ENCODE data around the gene KIF6. TPM values are rescaled to one million over a fixed set of nuclear protein-coding genes. Genes with fewer than 3 reads are reported as not detected.

KIF6 gene
- total and polyA plus RNA-seq, 2 of the 8 experiments (the other 6 are each of a cell fraction or from before 2014, with no cell fraction given) = 0.53 to 0.65 TPM

- FAIRE-seq (no peak), DNase-seq (ENCODE audit: low read depth in 1 of 2, low spot score in 2 of 2) (no peak)
- no peaks in the 10 kb centered on the region for H3K23me2 ChIP-seq (ENCODE audit: low read depth, low read length)
- no peaks in the 10 kb centered on the region for H3K36me3 ChIP-seq (ENCODE audit: control insufficient read depth in 2 of 4, insufficient read depth in 4 of 4, low read length in 3 of 4)
- H2AFZ ChIP-seq (ENCODE audit: low read length) = no peak overlapping the region
- no peak overlapping the region for H3K4me3 ChIP-seq (ENCODE audit: extremely low read depth in 1 of 4, insufficient read depth in 2 of 4, low read depth in 3 of 4, low read length in 4 of 4)
- H3K23ac ChIP-seq (ENCODE audit: insufficient read length) = no peak overlapping the region
- H2BK5ac ChIP-seq (ENCODE audit: low read depth, low read length) = no peak overlapping the region
- H3K56ac ChIP-seq (replicated peaks; ENCODE audit: insufficient read length, low read depth, low read length) = no peak overlapping the region
- H2AK5ac ChIP-seq (ENCODE audit: low read depth, low read length) = no peak overlapping the region
- H2BK120ac ChIP-seq (replicated peaks; ENCODE audit: low read depth, low read length) = no peak overlapping the region
- H3K79me2 ChIP-seq (ENCODE audit: control insufficient read depth in 1 of 2, insufficient read depth in 2 of 2, low read length in 2 of 2) = no peaks in the 10 kb centered on the region
- H3K79me1 ChIP-seq (ENCODE audit: low read depth, low read length) = no peaks in the 10 kb centered on the region
- POLR2A ChIA-PET (ENCODE audit: partially characterized antibody) = no interaction called here
- 88% methylated on average over 1 of the region's 1 CpG; no CpG with 5 or more reads in 1 of the 2 experiments for WGBS, 2 experiments (ENCODE audit: extremely low coverage in 1 of 2, insufficient coverage in 1 of 2, insufficient read length in 1 of 2, insufficient replicate concordance in 2 of 2, low coverage in 1 of 2, low lambda C conversion rate in 2 of 2, missing lambda C conversion rate in 1 of 2)
- H3K4me1 ChIP-seq (replicated peaks in 1 of 4; ENCODE audit: control insufficient read depth in 3 of 4, insufficient read depth in 4 of 4, low read length in 3 of 4) = peaks cover 0 to 4% (median 0%) of the 10 kb centered on the region in 4 experiments; a peak in 1 of 7 replicates
- H4K8ac ChIP-seq (ENCODE audit: extremely low read depth, insufficient read depth, low read length) = no peak overlapping the region
- no peak overlapping the region for H2BK12ac ChIP-seq (ENCODE audit: low read depth, low read length)
- no peak overlapping the region for H3K18ac ChIP-seq (ENCODE audit: extremely low read depth, low read length)
- no peaks in the 10 kb centered on the region for H3K27me3 ChIP-seq (replicated peaks in 1 of 4; ENCODE audit: control insufficient read depth in 3 of 4, extremely low read depth in 1 of 4, insufficient read depth in 3 of 4, low read length in 3 of 4)
- H2BK15ac ChIP-seq (ENCODE audit: low read length) = no peak overlapping the region
- H4K20me1 ChIP-seq (replicated peaks in 1 of 2; ENCODE audit: control insufficient read depth in 1 of 2, insufficient read depth in 2 of 2, low read length in 2 of 2) = no peaks in the 10 kb centered on the region
- H3K4me2 ChIP-seq (ENCODE audit: insufficient read depth in 1 of 2, low read depth in 2 of 2, low read length in 2 of 2) = no peak overlapping the region
- no peak overlapping the region for H3K14ac ChIP-seq (ENCODE audit: insufficient read length)
- no peak overlapping the region for H4K91ac ChIP-seq (replicated peaks; ENCODE audit: insufficient read length, low read length)
- no peaks in the 10 kb centered on the region for H3K9me3 ChIP-seq (ENCODE audit: insufficient read depth in 2 of 2, low read depth in 1 of 2, low read length in 1 of 2)
- no peak overlapping the region for H2BK20ac ChIP-seq (ENCODE audit: low read length)
- no peak overlapping the region for H3K27ac ChIP-seq (ENCODE audit: low read depth, low read length)
- no peak overlapping the region for H4K5ac ChIP-seq (ENCODE audit: insufficient read length, low read depth, low read length)
- no peak overlapping the region for H3K4ac ChIP-seq (replicated peaks; ENCODE audit: insufficient read length, low read depth, low read length)
- no peak overlapping the region for H3K9ac ChIP-seq (replicated peaks in 1 of 4; ENCODE audit: extremely low read depth in 1 of 4, low read depth in 3 of 4, low read length in 3 of 4)
- CTCF ChIA-PET (ENCODE audit: partially characterized antibody) = interaction anchor here (0.6 to 1.3 kb wide), 4 partner anchors 12 to 138 kb away, joined by 3 to 5 read pairs (median 4); no protein-coding TSS in a partner anchor
- TF ChIP-seq RFX5 (IDR thresholded peaks at IDR 0.05; ENCODE audit: borderline replicate concordance, low read depth, low read length) = no peak
- no peak for TF ChIP-seq SP4 (IDR thresholded peaks at IDR 0.05; ENCODE audit: low read length)
- TF ChIP-seq POLR2AphosphoS5 (IDR thresholded peaks at IDR 0.05; ENCODE audit: low read depth, low read length) = no peak
Observed at GRCh38 chr6:39698789-39699188, 26.4 kb downstream of the KIF6 start.

All from H1 (cell line).